SK-N-SH treated with all-trans-retinoic acid at 6 μM for 48 hours (cell line): Measurements from ENCODE around the gene ADGRG6.

ENCODE experiments used
- ATAC-seq: fragments of 200-7000 bp; cut with Tn5 transposase; 3 replicates; pipeline ENCODE4 v1.9.1; 2020; ENCODE audit warnings: mild to moderate bottlenecking, moderate library complexity
- ARNTL ChIP-seq: fragments of 450-650 bp; formaldehyde crosslinking; IDR thresholded peaks from 2 replicates; pipeline ENCODE4 v1.5.0; 2020; ENCODE audit warnings: low read depth, mild to moderate bottlenecking, moderate library complexity, borderline replicate concordance
- BACH2 ChIP-seq: fragments of 250-450 bp; sonication (Bioruptor Pico); IDR thresholded peaks from 2 replicates; pipeline ENCODE4 v1.9.0; 2021; ENCODE audit warnings: mild to moderate bottlenecking, borderline replicate concordance
- CREB5 ChIP-seq: fragments of 250-450 bp; sonication (Bioruptor Pico); IDR thresholded peaks from 2 replicates; pipeline ENCODE4 v1.5.1; 2020; ENCODE audit warnings: low read depth, mild to moderate bottlenecking, moderate library complexity
- CSDC2 ChIP-seq: fragments of 250-450 bp; sonication (Bioruptor Pico); IDR thresholded peaks from 2 replicates; pipeline ENCODE4 v1.5.0; 2020; ENCODE audit warnings: mild to moderate bottlenecking, moderate library complexity
- CSRNP3 ChIP-seq: fragments of 250-450 bp; sonication (Bioruptor Pico); IDR thresholded peaks from 2 replicates; pipeline ENCODE4 v1.5.1; 2021; ENCODE audit warnings: mild to moderate bottlenecking, moderate library complexity
- ESRRG ChIP-seq: fragments of 250-450 bp; sonication (Bioruptor Pico); IDR thresholded peaks from 2 replicates; pipeline ENCODE4 v1.6.1; 2021; ENCODE audit warnings: mild to moderate bottlenecking
- ISL1 ChIP-seq: fragments of 250-450 bp; sonication (Bioruptor Pico); IDR thresholded peaks from 2 replicates; pipeline ENCODE4 v2.1.2; 2022; ENCODE audit warnings: mild to moderate bottlenecking, moderate library complexity
- OSR1 ChIP-seq: fragments of 250-450 bp; sonication (Bioruptor Pico); IDR thresholded peaks from 2 replicates; pipeline ENCODE4 v1.8.0; 2022; ENCODE audit warnings: moderate library complexity, mild to moderate bottlenecking, inconsistent platforms
- POU6F1 ChIP-seq: fragments of 250-450 bp; sonication (Bioruptor Pico); IDR thresholded peaks from 2 replicates; pipeline ENCODE4 v1.8.0; 2021; ENCODE audit warnings: low read depth, mild to moderate bottlenecking, moderate library complexity, borderline replicate concordance
- PPARA ChIP-seq: fragments of 250-450 bp; sonication (Bioruptor Pico); IDR thresholded peaks from 2 replicates; pipeline ENCODE4 v1.5.0; 2020; ENCODE audit warnings: mild to moderate bottlenecking, borderline replicate concordance
- RARB ChIP-seq: fragments of 250-450 bp; sonication (Bioruptor Pico); IDR thresholded peaks from 2 replicates; pipeline ENCODE4 v1.8.0; 2021; ENCODE audit warnings: mild to moderate bottlenecking, moderate library complexity
- SNAI2 ChIP-seq: fragments of 250-450 bp; sonication (Bioruptor Pico); IDR thresholded peaks from 2 replicates; pipeline ENCODE4 v1.5.0; 2020; ENCODE audit warnings: mild to moderate bottlenecking, moderate library complexity
- TCF4 ChIP-seq: fragments of 250-450 bp; sonication (Bioruptor Pico); IDR thresholded peaks from 2 replicates; pipeline ENCODE4 v1.8.0; 2021; ENCODE audit warnings: mild to moderate bottlenecking, moderate library complexity, borderline replicate concordance
- TOX ChIP-seq: fragments of 250-450 bp; sonication (Bioruptor Pico); IDR thresholded peaks from 2 replicates; pipeline ENCODE4 v1.8.0; 2021; ENCODE audit warnings: mild to moderate bottlenecking, moderate library complexity, borderline replicate concordance
- TSHZ2 ChIP-seq: fragments of 250-450 bp; sonication (Bioruptor Pico); IDR thresholded peaks from 2 replicates; pipeline ENCODE4 v1.5.0; 2020; ENCODE audit warnings: mild to moderate bottlenecking, moderate library complexity
- ZC3H10 ChIP-seq: fragments of 250-450 bp; sonication (Bioruptor Pico); IDR thresholded peaks from 2 replicates; pipeline ENCODE4 v1.5.1; 2021; ENCODE audit warnings: mild to moderate bottlenecking, moderate library complexity
- ZFP3 ChIP-seq: fragments of 250-450 bp; sonication (Bioruptor Pico); IDR thresholded peaks from 2 replicates; pipeline ENCODE4 v1.5.0; 2020; ENCODE audit warnings: mild to moderate bottlenecking, moderate library complexity
- ZFP30 ChIP-seq: fragments of 450-650 bp; formaldehyde crosslinking; IDR thresholded peaks from 2 replicates; pipeline ENCODE4 v1.5.0; 2022; ENCODE audit warnings: mild to moderate bottlenecking, moderate library complexity
- ZNF565 ChIP-seq: fragments of 450-650 bp; formaldehyde crosslinking; conservative IDR thresholded peaks from 2 replicates; pipeline ENCODE4 v1.5.0; 2020; ENCODE audit warnings: low read depth, mild to moderate bottlenecking, moderate library complexity
- ZNF70 ChIP-seq: fragments of 450-650 bp; formaldehyde crosslinking; IDR thresholded peaks from 2 replicates; pipeline ENCODE4 v1.5.0; 2020; ENCODE audit warnings: mild to moderate bottlenecking, moderate library complexity
- ZNF8 ChIP-seq: fragments of 450-650 bp; formaldehyde crosslinking; IDR thresholded peaks from 2 replicates; pipeline ENCODE4 v1.5.0; 2020; ENCODE audit warnings: mild to moderate bottlenecking, moderate library complexity

Gene ADGRG6

GRCh38 chr6:142359271-142359960 lies 57.6 kb downstream of the ADGRG6 start:
- peak; percentile 33 for ATAC-seq

GRCh38 chr6:142361345-142361744 lies 59.5 kb downstream of the ADGRG6 start:
- TF ChIP-seq ZNF565: no peak
- TF ChIP-seq ZC3H10: no peak
- TF ChIP-seq SNAI2: no peak
- no peak for TF ChIP-seq CREB5 (CRISPR knock-in tag)

More at GRCh38 chr6:142359271-142359960, 57.6 kb downstream of the ADGRG6 start:
- no peak for TF ChIP-seq ZFP30 (CRISPR knock-in tag)
- no peak for TF ChIP-seq BACH2 (CRISPR knock-in tag)
- TF ChIP-seq POU6F1 (CRISPR knock-in tag): no peak
- TF ChIP-seq TOX (CRISPR knock-in tag): no peak
- no peak for TF ChIP-seq ZNF70
- no peak for TF ChIP-seq ZC3H10
- TF ChIP-seq CREB5 (CRISPR knock-in tag): no peak
- TF ChIP-seq ARNTL (CRISPR knock-in tag): no peak
- no peak for TF ChIP-seq CSRNP3 (CRISPR knock-in tag)
- TF ChIP-seq ZFP3 (CRISPR knock-in tag): no peak

GRCh38 chr6:142361779-142362750 lies 60.3 kb downstream of the ADGRG6 start:
- ATAC-seq: peak; percentile 34
- no peak for TF ChIP-seq OSR1 (CRISPR knock-in tag)
- no peak for TF ChIP-seq POU6F1 (CRISPR knock-in tag)
- no peak for TF ChIP-seq ZNF8 (CRISPR knock-in tag)
- TF ChIP-seq ARNTL (CRISPR knock-in tag): no peak
- no peak for TF ChIP-seq CSRNP3 (CRISPR knock-in tag)
- TF ChIP-seq ESRRG: no peak
- TF ChIP-seq CREB5 (CRISPR knock-in tag): no peak
- no peak for TF ChIP-seq TCF4 (CRISPR knock-in tag)
- no peak for TF ChIP-seq ZNF565
- TF ChIP-seq CSDC2 (CRISPR knock-in tag): no peak
- no peak for TF ChIP-seq PPARA
- TF ChIP-seq ZNF70: no peak
- TF ChIP-seq ISL1 (CRISPR knock-in tag): no peak
- TF ChIP-seq SNAI2: no peak
- no peak for TF ChIP-seq TSHZ2
- no peak for TF ChIP-seq BACH2 (CRISPR knock-in tag)
- no peak for TF ChIP-seq RARB (CRISPR knock-in tag)

More at GRCh38 chr6:142361345-142361744, 59.5 kb downstream of the ADGRG6 start:
- no peak; the same call in 2 of the 3 replicates for ATAC-seq
